CD4-positive, alpha-beta T cell treated with Interferon gamma for 1 hour (primary cell): ENCODE results near the gene NANS.
A peak's percentile ranks its signal among the peaks of the same experiment; 100 is the strongest.
"Not testable (repeated sequence)": the region's sequence is repeated elsewhere in the genome, so short reads cannot be mapped to it uniquely, and the experiment has no call there.

Source experiments
- DNase-seq: peaks from one replicate; pipeline ENCODE4 v3.0.0-alpha.2; 2020

The NANS gene

DNA sequence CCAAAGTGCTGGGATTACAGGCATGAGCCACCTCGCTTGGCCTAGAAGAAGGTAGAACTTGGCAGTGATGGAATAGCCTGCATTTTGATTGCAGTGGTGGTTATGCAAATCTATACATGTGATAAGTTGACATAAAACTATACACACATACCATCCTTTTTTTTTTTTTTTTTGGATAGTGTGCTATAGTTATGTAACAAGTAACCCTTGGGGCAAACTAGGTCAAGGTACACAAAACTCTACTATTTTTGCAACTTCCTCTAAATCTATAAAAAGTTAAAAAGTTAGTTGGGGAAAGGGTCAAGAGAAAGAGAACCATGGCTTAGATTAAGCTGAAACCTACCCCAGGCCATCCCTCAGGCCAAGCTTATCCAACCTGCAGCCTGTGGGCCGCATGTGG is 51.4 kb downstream of the NANS start:
- no peak for DNase-seq

DNA sequence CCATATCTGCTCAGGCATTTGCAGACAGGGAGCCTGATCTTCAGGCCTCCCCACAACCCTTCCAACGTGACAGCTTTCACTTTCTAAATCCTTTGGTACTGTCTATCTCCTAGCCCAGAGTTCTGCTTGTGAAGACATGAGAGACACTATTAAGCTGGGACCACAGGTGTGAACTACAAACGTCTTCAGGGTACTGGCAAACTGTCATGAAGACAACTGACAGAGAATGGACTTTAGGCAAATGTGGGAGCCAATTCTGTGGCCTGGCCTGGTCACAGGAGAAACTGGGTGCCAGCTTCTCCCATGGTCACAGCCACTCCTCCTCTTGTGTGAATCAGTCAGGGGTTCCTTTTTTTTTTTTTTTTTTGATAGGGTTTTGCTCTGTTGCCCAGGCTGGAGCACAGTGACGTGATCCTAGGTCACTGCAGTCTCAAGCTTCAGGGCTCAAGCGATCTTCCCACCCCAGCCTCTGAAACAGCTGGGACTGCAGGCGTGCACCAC is 52.0 kb downstream of the NANS start:
- DNase-seq = peak; percentile 55

DNA sequence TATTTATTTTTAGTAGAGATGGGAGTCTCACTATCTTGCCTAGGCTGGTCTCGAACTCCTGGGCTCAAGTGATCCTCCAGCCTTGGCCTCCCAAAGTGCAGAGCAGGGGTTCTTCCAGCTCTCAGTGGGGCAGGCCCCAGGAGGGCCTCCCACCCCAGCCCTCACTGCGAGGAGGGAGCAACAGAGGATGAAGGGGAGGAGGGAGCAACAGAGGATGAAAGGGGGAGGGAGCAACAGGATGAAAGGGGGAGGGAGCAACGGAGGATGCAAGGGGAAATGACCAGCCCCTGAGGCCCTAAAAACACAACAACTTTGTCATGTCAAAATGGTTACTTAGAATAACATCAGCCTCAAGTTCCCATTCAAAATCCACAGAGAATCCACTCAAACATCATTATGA is 52.5 kb downstream of the NANS start:
- no peak for DNase-seq

DNA sequence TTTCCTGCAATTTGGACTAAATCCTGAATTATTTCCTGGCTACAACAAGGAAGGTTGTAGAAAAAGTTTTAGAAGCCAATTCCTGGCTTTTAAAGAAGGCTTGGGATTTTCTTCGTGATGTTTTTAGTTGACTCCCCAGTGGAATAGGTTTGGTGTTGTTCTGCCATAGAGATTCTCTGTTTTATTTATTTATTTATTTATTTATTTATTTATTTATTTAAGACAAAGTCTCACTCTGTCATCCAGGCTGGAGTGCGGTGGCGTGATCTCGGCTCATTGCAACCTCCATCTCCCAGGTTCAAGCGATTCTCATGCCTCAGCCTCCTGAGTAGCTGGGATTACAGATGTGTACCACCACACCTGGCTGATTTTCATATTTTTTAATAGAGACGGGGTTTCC is 60.6 kb downstream of the NANS start:
- DNase-seq = not testable (repeated sequence)

DNA sequence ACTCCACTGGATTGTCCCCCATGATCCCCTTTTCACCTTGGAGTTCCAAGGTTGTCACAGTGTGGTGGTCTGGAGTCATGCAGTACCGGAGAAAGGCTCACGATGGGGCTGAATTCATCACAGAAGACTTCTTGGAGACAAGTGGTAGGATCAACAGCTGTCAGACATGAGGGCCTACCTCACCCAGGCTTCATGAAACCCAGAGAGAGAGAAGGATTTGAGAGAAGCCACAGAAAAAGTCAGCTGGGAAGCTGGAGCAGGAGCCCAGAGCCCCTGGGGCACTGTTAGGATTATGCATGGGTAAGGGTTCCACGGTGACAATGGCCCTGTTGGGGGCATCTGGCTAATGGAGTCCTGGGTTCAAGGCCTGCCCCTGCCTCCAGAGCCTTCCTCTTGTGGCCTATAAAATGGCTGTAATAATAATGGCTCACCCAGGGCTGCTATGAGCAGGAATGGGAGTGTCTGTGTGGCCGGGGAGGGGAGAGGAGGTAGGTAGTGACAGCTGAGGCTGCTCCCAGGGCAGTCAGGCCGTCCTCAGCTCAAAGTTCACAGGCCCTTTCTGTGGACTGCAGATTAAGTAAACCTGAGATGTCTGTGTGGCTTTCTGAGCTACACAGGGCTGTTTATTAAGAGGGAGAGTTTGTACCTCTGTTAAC is 61.6 kb downstream of the NANS start:
- DNase-seq = peak; percentile 43

DNA sequence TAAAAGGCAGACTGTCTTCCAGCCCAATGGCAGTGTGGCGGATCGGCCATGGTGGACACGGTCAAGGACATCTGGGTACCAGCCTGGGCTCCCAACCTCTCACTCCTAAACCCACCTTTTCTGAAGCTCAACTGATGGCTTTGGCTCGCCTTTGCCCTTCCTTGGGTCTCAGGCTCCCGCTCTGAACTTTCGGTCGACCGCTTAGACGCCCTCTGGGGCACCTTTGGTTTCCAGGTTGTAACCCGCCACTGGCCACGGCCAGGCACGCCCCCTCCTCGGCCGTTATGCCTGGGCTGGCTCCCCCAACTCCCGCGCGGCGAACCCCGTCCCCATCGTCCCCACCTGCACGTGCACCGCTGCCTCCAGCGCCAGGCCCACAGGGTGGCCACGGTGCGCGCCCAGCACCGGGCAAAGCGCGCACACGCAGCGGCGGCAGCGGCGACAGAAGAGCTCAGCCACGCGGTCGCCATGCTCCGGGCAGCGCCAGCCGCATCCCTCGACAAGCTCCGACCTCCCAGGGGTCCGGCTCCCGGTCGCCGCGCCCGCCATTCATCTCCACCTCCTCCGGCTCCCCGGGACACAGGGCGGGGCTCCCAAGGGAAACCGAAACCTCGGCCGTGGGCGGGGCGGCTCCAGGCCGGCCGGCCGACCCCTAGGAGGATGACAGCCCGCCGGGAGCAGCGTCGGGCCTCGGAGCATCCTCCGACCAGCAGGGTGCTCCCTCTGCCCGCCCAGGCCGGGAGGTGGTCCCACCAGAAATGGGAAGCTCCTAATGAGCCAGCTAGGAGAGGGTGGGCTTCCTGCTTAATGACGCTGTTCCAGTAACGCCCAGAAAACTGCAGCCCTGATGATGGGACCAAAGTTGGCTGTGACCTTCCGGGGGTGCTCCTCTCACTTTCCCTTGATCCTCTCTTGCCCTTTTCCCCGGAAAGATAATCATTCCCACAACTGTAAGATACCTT is 62.4 kb downstream of the NANS start, which contains the start of gene TRIM14:
Gene TRIM14 (minus strand): TSS at position 583 of the 962 bp plus-strand sequence. CDS start 34 bp downstream, at position 549.
- DNase-seq = peak; percentile 37

DNA sequence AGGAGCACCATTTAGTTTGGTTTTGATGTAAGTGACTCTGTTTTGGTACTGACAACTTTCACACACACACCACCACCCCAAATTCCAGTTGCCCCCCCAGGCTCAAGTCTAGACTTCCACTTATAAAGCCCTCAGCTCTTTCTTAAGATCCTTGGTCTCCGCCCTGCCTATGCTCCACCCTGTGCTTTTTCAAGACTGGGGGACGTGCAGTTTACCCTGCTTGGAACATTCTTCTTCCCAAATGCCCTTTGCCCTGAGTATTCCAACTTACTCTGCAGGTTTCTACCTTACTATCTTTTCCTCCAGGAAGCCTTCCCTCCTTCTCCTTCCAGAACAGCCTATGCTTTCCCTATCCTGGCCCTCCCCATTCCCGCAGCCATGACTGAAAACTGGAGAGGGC is 63.9 kb downstream of the NANS start:
- DNase-seq = no peak

DNA sequence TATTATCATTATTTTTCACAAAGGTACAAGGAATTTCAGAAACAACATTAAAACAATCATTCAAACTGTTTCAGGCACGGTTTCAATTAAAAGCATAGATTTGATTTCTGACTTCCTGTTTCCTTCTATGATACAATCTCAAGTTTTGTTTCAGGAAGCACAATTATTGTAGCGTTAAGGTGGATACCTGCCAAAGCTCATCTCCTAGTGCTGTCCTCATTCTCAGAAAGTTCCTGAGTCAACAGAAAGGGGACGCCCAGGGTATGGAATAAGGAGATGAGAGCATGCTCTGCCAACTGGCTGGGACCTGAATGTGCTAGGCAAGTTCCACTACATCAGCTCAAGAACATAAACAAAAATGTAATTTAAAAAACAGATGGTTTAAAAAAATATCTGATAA is 64.5 kb downstream of the NANS start:
- no peak for DNase-seq

DNA sequence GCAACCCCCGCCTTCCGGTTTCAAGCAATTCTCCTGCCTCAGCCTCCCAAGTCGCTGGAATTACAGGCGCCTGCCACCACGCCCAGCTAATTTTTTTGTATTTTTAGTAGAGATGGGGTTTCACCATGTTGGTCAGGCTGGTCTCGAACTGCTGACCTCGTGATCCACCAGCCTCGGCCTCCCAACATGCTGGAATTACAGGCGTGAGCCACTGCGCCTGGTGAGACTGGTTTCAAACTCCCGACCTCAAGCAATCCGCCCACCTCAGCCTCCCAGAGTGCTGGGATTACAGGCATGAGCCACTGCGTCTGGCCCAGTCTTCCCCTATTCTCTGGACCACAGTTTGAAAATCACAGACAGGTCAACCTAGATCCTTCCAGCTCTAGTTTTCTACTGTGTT is 67.6 kb downstream of the NANS start:
- not testable (repeated sequence) for DNase-seq

DNA sequence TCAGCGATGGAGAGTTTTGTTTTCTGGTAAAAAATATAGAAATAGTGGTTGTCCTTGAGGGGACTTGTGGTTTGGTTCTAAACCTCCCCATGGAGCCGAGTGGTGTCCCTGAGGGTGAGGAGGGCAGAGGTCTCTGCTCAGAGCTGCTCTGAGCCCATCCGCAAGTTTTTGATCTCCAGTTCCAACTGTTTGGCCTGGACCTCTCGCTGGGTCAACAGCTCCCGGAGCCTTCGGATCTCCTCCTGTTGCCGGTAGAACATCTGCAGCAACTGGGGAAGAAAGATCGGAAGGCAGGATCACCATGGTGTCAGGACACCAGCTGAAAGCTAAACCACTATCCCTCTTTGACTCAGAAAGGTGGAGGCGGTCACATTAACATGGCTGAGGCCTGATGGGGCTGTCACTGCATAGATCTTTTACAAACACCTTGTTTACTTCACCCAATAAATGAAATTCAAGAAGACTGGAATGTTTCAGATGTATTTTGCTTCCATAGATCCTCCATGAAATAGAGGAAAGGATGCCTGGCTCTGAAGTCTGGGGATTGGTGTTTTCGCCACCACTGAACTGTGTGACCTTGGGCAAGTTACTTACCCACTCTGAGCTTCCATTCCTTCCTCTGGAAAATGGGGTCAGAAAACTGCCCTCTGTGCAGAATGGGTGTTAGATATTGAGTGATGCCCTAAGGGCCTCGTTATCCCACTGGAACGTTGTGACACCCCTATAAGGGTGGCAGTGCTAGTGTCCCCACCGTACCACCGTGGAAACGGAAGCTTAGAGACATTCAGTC is 68.3 kb downstream of the NANS start:
- DNase-seq = no peak

DNA sequence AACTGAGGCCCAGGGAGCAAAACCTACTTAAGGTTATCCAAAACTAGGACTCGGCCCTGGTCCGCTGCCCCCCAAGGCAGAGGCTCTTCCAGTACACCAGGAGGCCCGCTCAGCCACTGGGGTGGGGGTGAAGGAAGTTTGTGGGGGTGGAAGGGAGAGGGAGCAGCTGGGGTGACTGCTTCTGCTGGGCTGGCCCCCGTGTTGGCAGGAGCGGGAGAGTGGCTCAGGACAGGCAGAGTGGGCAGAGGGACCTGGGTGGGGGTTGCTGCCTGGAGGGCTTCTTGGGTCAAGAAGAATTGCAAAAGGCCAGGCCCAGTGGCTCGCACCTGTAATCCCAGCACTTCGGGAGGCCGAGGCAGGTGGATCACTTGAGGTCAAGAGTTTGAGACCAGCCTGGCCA is 70.7 kb downstream of the NANS start:
- DNase-seq = no peak

DNA sequence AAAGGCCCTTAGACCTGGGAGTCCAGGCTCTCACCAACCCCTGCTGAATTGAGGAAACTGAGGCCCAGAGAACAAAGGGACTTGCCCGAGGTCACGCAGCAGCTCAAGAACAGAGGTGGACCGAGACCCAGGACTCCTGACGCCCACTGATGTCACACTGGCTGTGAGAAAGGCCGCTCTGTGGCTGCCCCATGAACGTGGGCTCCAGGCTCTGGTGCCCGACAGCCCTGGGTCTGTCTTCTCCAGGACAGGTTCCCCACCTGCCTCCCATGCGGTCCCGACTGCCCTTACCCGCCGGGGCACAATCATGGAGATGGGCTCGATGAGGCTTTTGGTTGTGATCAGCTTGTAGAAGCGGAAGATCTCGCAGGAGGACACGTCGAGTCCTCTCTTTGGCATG is 71.8 kb downstream of the NANS start:
- no peak for DNase-seq

DNA sequence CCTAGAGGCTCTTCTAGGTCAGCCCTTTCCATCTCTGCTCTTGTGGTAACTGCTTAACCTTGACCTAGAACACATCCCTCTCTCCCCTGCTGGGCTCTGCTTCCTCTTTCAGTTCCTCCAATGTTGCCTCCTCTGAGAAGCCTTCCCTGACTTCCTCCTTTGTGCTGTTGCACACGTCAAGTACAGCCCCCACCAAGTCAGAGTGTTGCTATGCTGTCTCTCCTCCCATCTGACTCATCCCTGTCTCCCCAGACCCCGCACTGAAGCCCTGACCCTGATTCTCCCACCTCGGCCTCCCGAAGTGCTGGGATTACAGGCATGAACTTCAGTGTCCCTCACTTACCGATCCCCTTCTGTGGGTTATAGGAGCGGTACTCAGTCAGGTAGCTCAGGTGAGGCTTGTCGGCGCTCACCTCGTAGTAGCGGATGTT is 72.9 kb downstream of the NANS start:
- peak; percentile 66 for DNase-seq

DNA sequence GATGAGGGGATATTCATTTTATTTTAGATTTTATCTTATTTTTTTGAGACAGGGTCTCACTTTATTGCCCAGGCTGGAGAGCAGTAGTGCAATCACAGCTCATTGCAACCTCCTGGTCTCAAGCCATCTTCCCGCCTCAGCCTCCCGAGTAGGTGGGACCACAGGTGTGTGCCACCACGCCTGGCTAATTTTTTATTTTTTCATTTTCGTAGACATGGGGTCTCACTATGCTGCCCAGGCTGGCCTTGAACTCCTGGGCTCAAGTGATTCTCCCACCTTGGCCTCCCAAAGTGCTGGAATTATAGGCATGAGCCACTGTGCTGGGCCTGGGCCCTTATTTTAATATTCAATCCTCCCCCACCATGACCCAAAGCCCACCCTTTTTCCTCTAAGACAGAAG is 73.5 kb downstream of the NANS start:
- not testable (repeated sequence) for DNase-seq

DNA sequence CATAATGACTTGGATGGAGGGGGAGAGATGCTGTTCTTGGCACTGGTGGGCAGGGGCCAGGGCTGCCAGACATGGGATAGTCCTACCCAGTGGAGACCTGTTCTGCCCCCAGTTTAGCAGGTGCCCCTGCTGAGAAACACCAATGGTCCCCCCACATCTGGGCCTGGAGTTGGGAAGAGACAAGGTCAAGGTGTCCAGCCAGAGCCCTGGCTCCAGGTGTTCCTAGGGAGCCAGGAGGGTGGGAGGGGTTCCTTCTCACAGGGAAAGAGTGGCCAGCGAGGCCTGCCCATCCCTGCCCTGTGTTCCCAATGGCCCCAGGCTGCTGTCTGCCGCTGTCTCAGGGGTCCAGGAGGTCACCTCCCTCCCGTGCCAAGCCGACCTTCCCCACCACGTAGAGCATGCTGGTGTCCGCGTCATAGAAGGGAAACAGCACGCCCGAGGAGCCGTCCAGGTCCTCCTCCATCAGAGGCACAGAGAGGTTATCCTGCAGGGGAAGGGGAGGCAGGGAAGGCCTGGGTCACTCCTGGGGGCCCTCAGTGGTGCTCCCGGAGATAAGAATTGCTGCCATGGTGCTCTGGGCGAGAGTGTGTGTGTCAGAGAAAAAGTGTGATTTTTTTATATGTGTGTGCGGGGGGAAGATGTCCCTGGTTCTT is 74.2 kb downstream of the NANS start:
- DNase-seq = no peak

DNA sequence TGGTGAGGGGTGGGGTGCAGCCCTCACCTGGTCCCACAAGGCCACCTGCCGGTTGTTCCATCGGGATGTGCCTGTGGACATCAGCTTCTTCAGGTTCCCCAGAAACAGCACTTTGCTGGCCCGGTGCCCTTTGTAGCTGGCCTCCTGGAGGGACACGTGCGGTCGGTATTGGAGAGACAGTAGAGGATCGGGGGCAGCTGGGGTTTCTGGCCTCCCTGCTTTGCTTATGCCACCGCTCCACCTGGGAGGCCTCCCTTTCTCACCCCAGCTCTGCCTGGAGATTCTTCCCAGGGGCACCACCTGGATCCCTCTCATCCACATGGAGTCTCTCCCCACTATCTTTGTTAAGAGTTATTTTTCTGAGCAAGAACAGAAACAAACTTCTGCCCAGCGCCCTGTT is 75.6 kb downstream of the NANS start:
- DNase-seq = no peak
